CD4-positive, alpha-beta T cell treated with Interleukin-12 subunit alpha and Interleukin-12 subunit beta, for 1 hour (primary cell): ENCODE results near the gene ZSWIM8.
"Not testable (repeated sequence)": the region's sequence is repeated elsewhere in the genome, so short reads cannot be mapped to it uniquely, and the experiment has no call there.

Experiments
- DNase-seq: peaks from one replicate; pipeline ENCODE4 v3.0.0-alpha.2; 2020

The ZSWIM8 gene

GRCh38 chr10:73796035-73796434, 10.6 kb downstream of the ZSWIM8 start:
- DNase-seq: not testable (repeated sequence)

DNA sequence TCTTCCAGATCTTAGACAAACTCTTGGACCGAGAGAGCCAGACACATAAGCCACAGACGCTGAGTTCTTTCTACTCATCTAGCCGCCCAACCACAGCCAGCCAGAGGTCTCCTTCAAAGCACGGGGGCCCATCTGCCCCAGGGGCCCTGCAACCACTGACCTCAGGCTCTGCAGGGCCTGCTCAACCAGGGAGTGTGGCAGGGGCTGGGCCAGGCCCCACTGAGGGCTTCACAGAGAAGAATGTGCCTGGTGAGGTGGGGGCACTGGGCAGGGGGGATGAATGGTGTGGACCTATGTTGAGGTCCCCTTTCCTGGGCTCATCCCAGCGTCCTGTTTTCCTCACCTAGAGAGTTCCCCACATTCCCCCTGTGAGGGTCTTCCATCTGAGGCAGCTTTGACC, 11.4 kb downstream of the ZSWIM8 start:
- DNase-seq: no peak

GRCh38 chr10:73797324-73798025, 12.1 kb downstream of the ZSWIM8 start:
- no peak for DNase-seq

DNA sequence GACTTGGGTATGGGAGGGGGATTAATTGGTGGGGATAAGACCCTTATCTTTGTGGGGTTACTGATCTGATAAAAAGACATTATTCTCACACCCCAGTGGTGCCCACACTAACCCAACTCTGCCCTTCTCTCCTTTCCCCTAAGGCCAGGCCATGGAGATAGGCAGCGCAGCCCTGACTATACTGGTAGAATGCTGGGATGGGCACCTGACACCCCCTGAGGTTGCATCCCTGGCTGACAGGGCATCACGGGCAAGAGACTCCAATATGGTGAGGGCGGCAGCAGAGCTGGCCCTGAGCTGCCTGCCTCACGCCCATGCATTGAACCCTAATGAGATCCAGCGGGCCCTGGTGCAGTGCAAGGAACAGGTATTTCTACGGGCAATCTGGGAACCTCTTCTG, 12.7 kb downstream of the ZSWIM8 start:
- DNase-seq: no peak

GRCh38 chr10:73798927-73799560, 13.6 kb downstream of the ZSWIM8 start:
- DNase-seq: no peak

GRCh38 chr10:73799899-73800559, 14.6 kb downstream of the ZSWIM8 start:
- DNase-seq: no peak

DNA sequence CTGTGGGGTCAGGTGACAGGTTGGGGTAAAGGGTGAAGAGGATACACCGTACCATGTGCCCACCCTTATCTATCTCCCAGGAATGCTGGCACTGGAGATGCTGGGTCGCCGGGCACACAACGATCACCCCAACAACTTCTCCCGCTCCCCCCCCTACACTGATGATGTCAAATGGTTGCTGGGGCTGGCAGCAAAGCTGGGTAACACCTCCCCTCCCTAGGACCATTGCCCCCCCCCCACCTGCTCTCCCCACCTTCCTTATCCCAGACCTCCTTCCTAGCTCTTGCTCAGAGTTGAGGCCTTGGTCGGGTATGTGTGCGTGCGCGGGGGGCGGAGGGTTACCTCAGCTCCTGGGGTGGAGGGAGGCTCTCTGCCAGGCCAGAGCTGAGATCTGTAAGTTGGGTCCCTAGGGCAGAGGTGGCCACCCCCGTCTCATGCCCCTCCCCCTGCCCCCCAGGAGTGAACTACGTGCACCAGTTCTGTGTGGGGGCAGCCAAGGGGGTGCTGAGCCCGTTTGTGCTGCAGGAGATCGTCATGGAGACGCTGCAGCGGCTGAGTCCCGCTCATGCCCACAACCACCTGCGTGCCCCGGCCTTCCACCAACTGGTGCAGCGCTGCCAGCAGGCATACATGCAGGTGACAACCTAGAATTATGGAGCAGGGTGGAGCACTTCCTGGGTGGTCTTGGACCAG, 15.3 kb downstream of the ZSWIM8 start:
- DNase-seq: no peak

- no peak for DNase-seq
These were observed 15.8 kb downstream of the ZSWIM8 start for GRCh38 chr10:73801253-73801590.

DNA sequence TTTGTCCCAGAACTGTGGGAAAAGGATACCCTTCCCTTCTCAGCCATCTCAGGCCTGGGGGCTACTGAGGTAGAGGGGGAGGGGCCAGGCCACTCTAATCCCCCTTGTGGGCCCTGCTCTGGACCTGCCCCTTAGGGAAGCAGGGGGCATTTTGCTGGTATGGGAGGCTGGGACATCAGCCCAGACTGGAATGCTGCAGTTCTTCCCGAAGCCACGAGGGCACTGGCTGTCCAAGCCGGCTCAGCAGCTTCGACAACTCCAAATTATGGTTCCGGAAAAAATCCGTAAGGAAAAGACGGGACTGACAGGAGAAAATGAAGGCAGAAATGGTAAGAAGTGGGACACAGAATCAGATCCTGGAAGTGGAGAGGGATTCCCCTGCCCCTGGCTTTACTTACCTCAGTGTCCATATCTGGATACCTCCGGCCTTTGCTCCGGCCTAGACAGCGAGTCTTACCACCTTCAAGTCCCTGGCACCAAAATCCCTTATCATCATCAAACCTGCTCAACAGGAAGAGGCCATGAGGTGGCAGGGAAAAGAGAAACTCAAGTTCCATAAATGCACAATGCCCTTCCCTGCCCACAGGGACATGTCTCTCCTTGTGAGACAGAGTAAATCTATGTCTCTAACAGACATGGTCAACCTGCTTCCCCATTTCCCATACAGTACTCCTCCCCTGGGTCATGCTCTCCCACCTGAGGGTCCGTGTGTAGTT, 17.0 kb downstream of the ZSWIM8 start:
- DNase-seq: no peak

DNA sequence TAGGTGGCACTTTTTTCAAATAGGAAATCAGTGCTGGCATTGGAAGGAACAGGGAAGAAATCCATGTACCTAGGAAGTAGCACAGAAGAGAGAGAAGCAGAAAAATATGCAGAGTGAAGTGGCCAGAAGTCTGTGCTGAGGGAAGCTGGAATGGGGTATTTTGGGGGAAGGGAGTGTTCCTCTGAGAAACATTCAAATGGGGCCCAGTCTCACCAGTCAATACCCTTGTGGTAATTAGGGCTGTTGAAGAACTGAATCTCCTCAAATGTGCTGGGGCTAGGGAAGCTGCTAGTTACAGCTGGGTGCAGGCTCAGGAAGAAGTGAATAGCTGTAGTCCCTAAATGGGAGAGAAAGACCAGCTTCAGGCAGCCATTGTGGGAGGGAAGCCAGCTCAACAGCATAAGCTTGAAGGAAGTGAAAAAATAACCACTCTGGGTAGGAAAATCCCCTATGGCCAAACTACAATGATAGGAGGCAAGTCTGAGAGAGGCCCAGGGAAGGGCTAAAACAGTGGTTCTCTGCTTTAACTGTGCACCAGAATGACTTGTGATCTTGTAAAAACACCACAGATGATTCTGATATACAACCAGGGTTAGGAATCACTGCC, 18.4 kb downstream of the ZSWIM8 start:
- no peak for DNase-seq

- no peak for DNase-seq
These were observed 21.0 kb downstream of the ZSWIM8 start for GRCh38 chr10:73806176-73806950.

- no peak for DNase-seq
These were observed 22.1 kb downstream of the ZSWIM8 start for GRCh38 chr10:73807471-73807870.

DNA sequence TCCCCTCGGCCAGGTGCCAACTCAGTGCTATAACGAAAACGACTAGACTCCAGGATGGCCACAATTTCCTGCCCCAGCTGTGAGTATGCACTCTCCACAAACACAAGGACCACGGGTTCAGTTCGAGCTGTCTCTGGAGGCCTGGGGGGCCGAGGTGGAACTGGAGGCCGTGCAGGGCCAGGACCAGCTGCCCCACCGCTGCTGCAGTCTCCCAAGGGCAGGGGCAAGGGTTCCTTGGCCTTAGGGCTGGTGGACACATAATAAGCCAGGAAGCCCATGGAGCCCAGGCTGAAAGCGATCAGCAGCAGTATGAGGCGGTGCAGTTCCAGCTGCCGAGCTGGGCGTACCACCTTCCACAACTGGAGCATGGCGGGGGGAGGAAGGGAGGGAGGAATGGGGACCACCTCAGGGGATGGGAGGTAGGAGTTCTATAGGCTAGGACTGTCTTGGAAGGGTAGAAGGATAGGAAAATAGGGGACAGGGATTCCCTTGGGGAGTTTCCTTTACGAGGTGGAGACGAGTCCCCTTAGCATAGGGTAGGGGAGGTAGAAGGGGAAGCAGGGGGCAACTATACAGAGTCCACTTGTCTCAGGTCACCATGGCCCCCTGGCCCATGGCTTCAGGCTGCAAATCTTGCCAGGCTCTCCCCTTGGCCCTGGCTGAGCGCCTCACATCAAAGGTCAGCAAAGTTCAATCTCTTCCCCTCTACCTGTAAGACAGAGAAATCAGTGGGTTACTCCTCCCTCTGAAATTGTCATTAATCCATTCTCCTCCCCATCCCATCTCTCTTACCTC, 22.8 kb downstream of the ZSWIM8 start:
- DNase-seq: no peak

- DNase-seq: no peak
These were observed 23.8 kb downstream of the ZSWIM8 start for GRCh38 chr10:73809061-73809818.

GRCh38 chr10:73810358-73810734, 24.9 kb downstream of the ZSWIM8 start:
- no peak for DNase-seq

GRCh38 chr10:73810735-73811465, 25.5 kb downstream of the ZSWIM8 start:
- DNase-seq: peak; percentile 72

- no peak for DNase-seq
These were observed 27.3 kb downstream of the ZSWIM8 start for GRCh38 chr10:73812657-73813056.

GRCh38 chr10:73813333-73813732, 27.9 kb downstream of the ZSWIM8 start:
- DNase-seq: no peak

- DNase-seq: no peak
These were observed 29.0 kb downstream of the ZSWIM8 start for GRCh38 chr10:73814276-73814895.
